ENCODE results near the gene BMP8A.

The BMP8A gene

GRCh38 chr1:39528082-39528481 is 36.6 kb downstream of the BMP8A start:
- in situ Hi-C loops (cut with MboI; ENCODE audit: low pct_unique_long_range_greater_than_20kb, low sequenced_read_pairs, unreplicated experiment) = no loop called here
- DNase-seq (ENCODE audit: low spot score) = no peak
- TF ChIP-seq, protein P1, sequence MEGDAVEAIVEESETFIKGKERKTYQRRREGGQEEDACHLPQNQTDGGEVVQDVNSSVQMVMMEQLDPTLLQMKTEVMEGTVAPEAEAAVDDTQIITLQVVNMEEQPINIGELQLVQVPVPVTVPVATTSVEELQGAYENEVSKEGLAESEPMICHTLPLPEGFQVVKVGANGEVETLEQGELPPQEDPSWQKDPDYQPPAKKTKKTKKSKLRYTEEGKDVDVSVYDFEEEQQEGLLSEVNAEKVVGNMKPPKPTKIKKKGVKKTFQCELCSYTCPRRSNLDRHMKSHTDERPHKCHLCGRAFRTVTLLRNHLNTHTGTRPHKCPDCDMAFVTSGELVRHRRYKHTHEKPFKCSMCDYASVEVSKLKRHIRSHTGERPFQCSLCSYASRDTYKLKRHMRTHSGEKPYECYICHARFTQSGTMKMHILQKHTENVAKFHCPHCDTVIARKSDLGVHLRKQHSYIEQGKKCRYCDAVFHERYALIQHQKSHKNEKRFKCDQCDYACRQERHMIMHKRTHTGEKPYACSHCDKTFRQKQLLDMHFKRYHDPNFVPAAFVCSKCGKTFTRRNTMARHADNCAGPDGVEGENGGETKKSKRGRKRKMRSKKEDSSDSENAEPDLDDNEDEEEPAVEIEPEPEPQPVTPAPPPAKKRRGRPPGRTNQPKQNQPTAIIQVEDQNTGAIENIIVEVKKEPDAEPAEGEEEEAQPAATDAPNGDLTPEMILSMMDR (IDR thresholded peaks at IDR 0.05; ENCODE audit: extremely low read depth, insufficient read depth, missing control alignments) = no peak

DNA sequence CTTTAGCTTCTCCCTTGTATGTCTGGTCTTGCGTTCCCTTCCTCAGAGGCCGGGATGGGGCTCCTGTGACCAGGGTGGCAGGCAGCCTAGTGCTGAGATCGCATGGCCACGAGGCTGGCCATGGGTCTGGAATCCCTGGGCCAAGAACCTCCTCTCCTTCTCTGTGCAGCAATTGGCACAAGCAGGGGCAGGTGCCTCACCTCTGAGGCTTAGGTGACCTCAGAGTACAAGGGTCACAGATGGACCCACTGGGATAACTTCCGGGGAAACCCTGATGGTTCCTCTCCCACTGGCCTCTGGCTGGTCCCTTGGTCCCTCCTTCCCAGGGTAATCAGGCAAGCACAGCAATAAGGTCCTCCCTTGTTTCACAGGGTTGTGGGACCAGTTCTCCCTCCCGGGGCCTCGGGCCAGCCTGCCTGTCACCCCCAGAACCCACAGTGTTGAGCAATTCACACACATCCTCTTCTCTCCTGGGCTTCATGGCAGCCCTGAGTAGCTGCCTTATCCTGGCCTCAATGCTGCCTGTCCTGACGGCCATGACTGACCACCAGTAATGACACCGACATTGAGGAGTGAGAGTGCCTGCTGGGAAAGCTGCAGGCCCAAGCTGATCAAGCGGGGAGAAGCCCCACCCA is 38.6 kb downstream of the BMP8A start:
- no peak for DNase-seq (ENCODE audit: low spot score)
- TF ChIP-seq, protein P1 (IDR thresholded peaks at IDR 0.05; ENCODE audit: extremely low read depth, insufficient read depth, missing control alignments) = no peak
- in situ Hi-C loops (cut with MboI; ENCODE audit: low pct_unique_long_range_greater_than_20kb, low sequenced_read_pairs, unreplicated experiment) = loop anchor here (10.0 kb wide), 1 partner anchor 45 kb away; no protein-coding TSS in a partner anchor

DNA sequence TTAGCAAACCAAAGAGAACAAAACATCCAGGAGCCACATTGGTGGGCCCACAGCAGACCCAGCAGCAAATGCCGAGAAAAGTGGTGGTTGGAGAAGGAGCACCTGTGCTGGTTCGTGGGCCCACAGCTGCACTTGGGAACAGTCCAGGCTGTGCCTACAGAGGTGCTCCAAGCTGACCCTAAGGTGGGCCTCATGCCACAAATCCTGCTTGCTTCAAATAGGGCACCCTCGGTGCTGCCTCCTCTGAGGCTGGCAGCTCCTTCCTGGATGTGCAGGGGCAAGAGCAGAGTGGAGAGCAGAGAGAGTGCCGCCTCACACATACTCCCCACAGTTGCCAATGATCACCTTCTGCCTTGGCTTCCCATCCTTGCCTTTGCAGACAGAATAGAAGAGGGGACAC is 40.1 kb downstream of the BMP8A start:
- in situ Hi-C loops (cut with MboI; ENCODE audit: low pct_unique_long_range_greater_than_20kb, low sequenced_read_pairs, unreplicated experiment) = loop anchor here (10.0 kb wide), 1 partner anchor 47 kb away; no protein-coding TSS in a partner anchor
- DNase-seq (ENCODE audit: low spot score) = no peak
- TF ChIP-seq, protein P1 (IDR thresholded peaks at IDR 0.05; ENCODE audit: extremely low read depth, insufficient read depth, missing control alignments) = no peak

DNA sequence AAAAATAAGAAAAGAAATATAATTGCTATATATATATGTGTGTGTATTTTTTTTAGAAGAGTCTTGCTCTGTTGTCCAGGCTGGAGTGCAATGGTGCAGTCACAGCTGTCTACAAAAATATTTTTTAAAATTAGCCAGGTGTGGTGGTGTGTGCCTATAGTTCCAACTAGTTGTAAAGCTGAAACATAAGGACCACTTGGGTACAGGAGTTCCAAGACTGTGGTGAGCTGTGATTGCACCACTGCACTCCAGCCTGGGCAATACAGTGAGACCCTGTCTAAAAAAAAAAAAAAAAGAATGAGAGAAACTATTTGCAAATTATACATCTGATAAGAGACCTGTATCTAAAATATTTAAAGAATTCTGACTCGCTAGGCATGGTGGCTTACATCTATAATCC is 42.0 kb downstream of the BMP8A start:
- DNase-seq (ENCODE audit: low spot score) = no peak
- TF ChIP-seq, protein P1 (IDR thresholded peaks at IDR 0.05; ENCODE audit: extremely low read depth, insufficient read depth, missing control alignments) = no peak
- in situ Hi-C loops (cut with MboI; ENCODE audit: low pct_unique_long_range_greater_than_20kb, low sequenced_read_pairs, unreplicated experiment) = loop anchor here (10.0 kb wide), 1 partner anchor 49 kb away; no protein-coding TSS in a partner anchor

GRCh38 chr1:39538531-39539251 is 47.3 kb downstream of the BMP8A start:
- TF ChIP-seq, protein P1 (IDR thresholded peaks at IDR 0.05; ENCODE audit: extremely low read depth, insufficient read depth, missing control alignments) = no peak
- no peak for DNase-seq (ENCODE audit: low spot score)
- in situ Hi-C loops (cut with MboI; ENCODE audit: low pct_unique_long_range_greater_than_20kb, low sequenced_read_pairs, unreplicated experiment) = loop anchor here (10.0 kb wide), 1 partner anchor 54 kb away; no protein-coding TSS in a partner anchor

DNA sequence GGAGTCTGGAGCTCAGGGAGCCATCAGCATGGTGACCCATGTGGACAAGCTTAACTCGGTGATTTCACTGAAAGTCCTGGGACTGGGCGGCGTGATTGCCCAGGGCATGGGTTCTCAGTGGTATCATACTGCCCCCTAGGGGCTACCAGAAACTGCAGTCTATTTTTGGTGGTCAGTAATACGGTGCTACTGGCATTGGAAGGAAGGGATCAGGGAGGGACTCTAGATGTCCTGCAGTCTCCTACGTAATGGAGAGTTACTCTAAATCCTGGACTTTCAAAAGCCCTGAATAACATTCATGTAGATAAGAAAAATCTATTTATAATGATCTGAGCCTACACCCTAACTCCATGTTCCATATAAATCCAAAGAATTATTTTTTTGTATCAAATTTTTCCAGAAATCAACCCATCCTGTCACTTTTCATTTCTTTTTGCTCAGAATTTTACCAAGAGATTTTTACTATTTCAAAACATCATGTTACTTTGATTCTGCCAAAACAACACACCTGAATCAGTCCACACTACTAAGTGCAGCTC is 47.9 kb downstream of the BMP8A start:
- TF ChIP-seq, protein P1 (IDR thresholded peaks at IDR 0.05; ENCODE audit: extremely low read depth, insufficient read depth, missing control alignments) = peak; percentile 88
- peak; percentile 80 for DNase-seq (ENCODE audit: low spot score)
- in situ Hi-C loops (cut with MboI; ENCODE audit: low pct_unique_long_range_greater_than_20kb, low sequenced_read_pairs, unreplicated experiment) = loop anchor here (10.0 kb wide), 1 partner anchor 55 kb away; no protein-coding TSS in a partner anchor

Data from GM13977 (cell line).